ENCODE measurements around the gene OR51F1. TPM values are rescaled to one million over a fixed set of nuclear protein-coding genes. Genes with fewer than 3 reads are reported as not detected.
A peak's percentile ranks its signal among the peaks of the same experiment; 100 is the strongest.
"Not testable (repeated sequence)": the region's sequence is repeated elsewhere in the genome, so short reads cannot be mapped to it uniquely, and the experiment has no call there.

OR51F1 gene
- total RNA-seq = 1 to 10 TPM in 2 of 8 experiments, under 1 TPM in 1, not detected in 5; 0.61 to 1.7 (median 1.1) TPM

DNA sequence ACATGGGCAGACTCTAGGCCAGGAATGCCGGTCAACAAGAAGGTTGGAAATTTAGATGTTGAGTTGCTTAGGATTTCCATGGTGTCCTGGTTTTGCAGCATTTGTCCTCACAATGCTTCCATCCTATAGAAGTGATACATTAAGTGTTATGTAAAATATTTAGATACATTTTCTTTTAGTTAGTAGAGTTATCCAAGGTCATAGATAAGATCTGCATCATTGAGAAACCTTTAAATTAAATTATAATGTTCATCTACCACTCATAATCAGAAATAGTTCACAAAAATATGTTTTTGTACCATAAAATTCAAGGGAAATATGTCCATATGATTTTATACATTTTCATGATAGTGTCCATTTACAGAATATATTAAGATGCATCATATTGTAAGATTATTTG is at the start of gene OR51F1:
TSS of gene OR51F1 (minus strand) at position 101 of the 400 bp plus-strand sequence. CDS start at position 101, 0 bp downstream.
- 20 to 100% (median 100%) methylated on average over 1 of the region's 1 CpG; no CpG with 5 or more reads in 3 of the 10 experiments for WGBS, 10 experiments
- Histone ChIP-seq H3K4me1 (replicated peaks in 1 of 2) (no peaks in the 10 kb centered on the region), H3K27ac (no peak within 1 kb of the TSS), H3K4me3 (no peak within 1 kb of the TSS)
- ATAC-seq (replicated peaks in 6 of 8) = no peak
- in situ Hi-C loops (cut with MboI; ENCODE audit: low pct_unique_long_range_greater_than_20kb in 2 of 9, low sequenced_read_pairs in 9 of 9, unreplicated experiment in 9 of 9) = no loop called here

DNA sequence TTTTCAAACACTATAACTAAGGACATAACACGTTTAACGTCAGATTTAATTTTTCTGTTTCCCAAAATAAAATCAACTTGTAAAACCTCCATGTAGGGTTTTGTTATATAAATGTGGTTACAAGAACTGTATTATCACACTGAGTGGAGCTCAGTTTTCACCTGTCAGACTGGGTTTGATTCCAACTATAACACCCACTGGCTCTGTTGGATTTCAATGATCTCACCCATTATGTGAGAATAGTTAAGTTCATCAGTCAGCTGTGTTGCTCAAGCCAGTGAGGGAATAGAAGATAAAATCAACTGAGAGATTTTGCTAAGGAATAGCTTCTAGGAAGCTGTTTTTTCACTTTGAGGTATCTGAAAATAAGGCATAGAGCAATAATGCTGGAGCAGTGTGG is 39.5 kb upstream of the OR51F1 start:
- ATAC-seq (replicated peaks in 6 of 8) = no peak
- H3K4me3 ChIP-seq = no peak overlapping the region
- in situ Hi-C loops (cut with MboI; ENCODE audit: low pct_unique_long_range_greater_than_20kb in 2 of 9, low sequenced_read_pairs in 9 of 9, unreplicated experiment in 9 of 9) = loop anchor here in 1 of 9 experiments (25.0 kb wide), 1 partner anchor 97 kb away; the partner anchor contains the start of gene MMP26
- no peak overlapping the region for H3K27ac ChIP-seq
- WGBS, 10 experiments = 20 to 100% (median 80%) methylated on average over 1 to 2 of the region's 2 CpGs; no CpG with 5 or more reads in 1 of the 10 experiments
- H3K4me1 ChIP-seq (replicated peaks in 1 of 2) = no peaks in the 10 kb centered on the region

GRCh38 chr11:4808476-4808875 is 38.7 kb upstream of the OR51F1 start:
- no peak for ATAC-seq (replicated peaks in 6 of 8)
- 0 to 80% (median 29%) methylated on average over 1 of the region's 1 CpG; no CpG with 5 or more reads in 5 of the 10 experiments for WGBS, 10 experiments
- no peak overlapping the region for H3K4me3 ChIP-seq
- in situ Hi-C loops (cut with MboI; ENCODE audit: low pct_unique_long_range_greater_than_20kb in 2 of 9, low sequenced_read_pairs in 9 of 9, unreplicated experiment in 9 of 9) = loop anchor here in 1 of 9 experiments (25.0 kb wide), 1 partner anchor 96 kb away; the partner anchor contains the start of gene MMP26
- H3K27ac ChIP-seq = no peak overlapping the region
- no peaks in the 10 kb centered on the region for H3K4me1 ChIP-seq (replicated peaks in 1 of 2)

DNA sequence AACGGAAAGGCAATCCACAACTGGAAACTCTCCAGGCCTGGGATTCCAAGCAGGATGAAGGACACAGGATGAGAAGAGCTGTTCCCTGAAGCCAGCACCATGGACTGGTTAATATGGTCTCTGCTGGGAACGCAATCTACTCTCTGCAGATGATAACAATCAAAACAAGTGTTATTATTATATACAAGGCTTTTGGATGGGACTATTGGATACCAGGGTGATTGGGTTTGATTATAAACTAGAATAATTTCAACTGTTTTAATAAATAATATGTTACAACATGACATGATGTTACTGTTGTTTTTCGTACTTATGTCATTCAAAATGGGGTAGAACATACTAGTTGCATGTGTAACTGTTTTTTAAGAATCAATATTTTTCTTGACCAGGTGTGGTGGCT is 34.5 kb upstream of the OR51F1 start, which contains the start of gene OR52R1:
TSS of gene OR52R1 (minus strand) at position 101 of the 400 bp plus-strand sequence. CDS start at position 101, 0 bp downstream.
- ATAC-seq (replicated peaks in 6 of 8) = no peak
- H3K4me1 ChIP-seq (replicated peaks in 1 of 2) = no peaks in the 10 kb centered on the region
- in situ Hi-C loops (cut with MboI; ENCODE audit: low pct_unique_long_range_greater_than_20kb in 2 of 9, low sequenced_read_pairs in 9 of 9, unreplicated experiment in 9 of 9) = loop anchor here in 1 of 9 experiments (25.0 kb wide), 1 partner anchor 92 kb away; the partner anchor contains the start of gene MMP26

GRCh38 chr11:4801316-4801715 is 31.6 kb upstream of the OR51F1 start:
- in situ Hi-C loops (cut with MboI; ENCODE audit: low pct_unique_long_range_greater_than_20kb in 2 of 9, low sequenced_read_pairs in 9 of 9, unreplicated experiment in 9 of 9) = loop anchor here in 1 of 9 experiments (25.0 kb wide), 1 partner anchor 89 kb away; the partner anchor contains the start of gene MMP26
- not testable (repeated sequence) for H3K27ac ChIP-seq; ATAC-seq (replicated peaks in 6 of 8); H3K4me3 ChIP-seq; H3K4me1 ChIP-seq (replicated peaks in 1 of 2)
- WGBS, 10 experiments = 0 to 100% (median 75%) methylated on average over 1 to 4 of the region's 5 CpGs; no CpG with 5 or more reads in 3 of the 10 experiments

More for the DNA sequence above, 34.5 kb upstream of the OR51F1 start, which contains the start of gene OR52R1:
- no peak within 1 kb of the TSS for H3K4me3 ChIP-seq
- no peak within 1 kb of the TSS for H3K27ac ChIP-seq
- 0 to 93% (median 76%) methylated on average over 1 to 3 of the region's 3 CpGs; no CpG with 5 or more reads in 2 of the 10 experiments for WGBS, 10 experiments

GRCh38 chr11:4798427-4799183 is 28.9 kb upstream of the OR51F1 start:
- no peaks in the 10 kb centered on the region for H3K4me1 ChIP-seq (replicated peaks in 1 of 2)
- whole genome bisulfite sequencing, 10 experiments = 12 to 86% (median 61%) methylated on average over 1 to 6 of the region's 6 CpGs
- no peak overlapping the region for H3K4me3 ChIP-seq
- no peak overlapping the region for H3K27ac ChIP-seq
- in situ Hi-C loops (cut with MboI; ENCODE audit: low pct_unique_long_range_greater_than_20kb in 2 of 9, low sequenced_read_pairs in 9 of 9, unreplicated experiment in 9 of 9) = no loop called here
- no peak for ATAC-seq (replicated peaks in 6 of 8)

DNA sequence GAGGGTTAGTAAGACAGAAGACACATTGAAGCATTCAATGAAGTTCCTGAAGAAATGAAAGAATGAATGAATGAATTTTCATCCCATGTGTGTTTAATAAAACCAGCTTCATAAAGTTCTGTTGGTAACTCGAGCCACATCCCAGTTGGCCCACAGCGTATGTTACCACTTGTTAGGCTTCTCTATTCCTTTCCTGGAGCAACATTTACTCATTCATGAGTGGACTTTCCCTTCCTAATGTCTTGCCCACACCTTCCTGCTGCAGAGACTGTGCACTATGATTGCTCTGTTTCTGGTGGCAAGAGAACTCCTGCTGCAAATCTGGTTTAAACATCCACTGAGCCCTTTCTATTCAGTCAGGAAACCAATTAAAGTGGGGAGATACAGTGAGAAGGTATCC is 27.5 kb upstream of the OR51F1 start:
- peak in 2 of 8 experiments; percentile 80 to 89 for ATAC-seq (replicated peaks in 6 of 8)
- H3K4me3 ChIP-seq = no peak overlapping the region
- H3K4me1 ChIP-seq (replicated peaks in 1 of 2) = no peaks in the 10 kb centered on the region
- WGBS, 10 experiments = 0 to 82% (median 40%) methylated on average over 1 to 2 of the region's 2 CpGs; no CpG with 5 or more reads in 2 of the 10 experiments
- no peak overlapping the region for H3K27ac ChIP-seq
- in situ Hi-C loops (cut with MboI; ENCODE audit: low pct_unique_long_range_greater_than_20kb in 2 of 9, low sequenced_read_pairs in 9 of 9, unreplicated experiment in 9 of 9) = no loop called here

GRCh38 chr11:4782454-4782853 is 12.7 kb upstream of the OR51F1 start:
- Histone ChIP-seq H3K27ac (no peak overlapping the region), H3K4me1 (replicated peaks in 1 of 2) (no peaks in the 10 kb centered on the region), H3K4me3 (no peak overlapping the region)
- peak in 3 of 8 experiments; percentile 66 to 93 (median 69) for ATAC-seq (replicated peaks in 6 of 8)
- in situ Hi-C loops (cut with MboI; ENCODE audit: low pct_unique_long_range_greater_than_20kb in 2 of 9, low sequenced_read_pairs in 9 of 9, unreplicated experiment in 9 of 9) = no loop called here
- whole genome bisulfite sequencing, 10 experiments = 0 to 33% (median 15%) methylated on average over 1 of the region's 1 CpG; no CpG with 5 or more reads in 4 of the 10 experiments

DNA sequence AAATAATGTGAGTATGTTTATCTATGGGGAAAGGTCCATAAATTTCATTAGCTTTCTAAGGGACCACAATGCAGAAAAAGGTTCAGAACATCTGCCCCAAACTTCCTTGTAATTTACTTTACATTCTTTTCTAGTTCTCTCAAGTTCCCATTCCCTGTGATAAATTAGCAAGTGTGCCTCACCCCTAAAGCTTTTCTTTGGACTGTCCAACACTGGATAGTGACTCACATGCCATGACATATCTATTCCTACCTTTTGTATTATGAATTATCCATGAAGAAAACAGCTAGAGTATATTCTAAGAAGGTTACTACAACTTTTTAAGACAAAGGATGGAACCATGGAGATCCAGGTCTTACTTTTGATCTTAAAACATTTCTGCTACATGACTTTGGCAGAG is 1.6 kb downstream of the OR51F1 start:
- peak in 2 of 8 experiments; percentile 70 to 82 for ATAC-seq (replicated peaks in 6 of 8)
- Histone ChIP-seq H3K4me3 (no peak overlapping the region), H3K27ac (no peak overlapping the region), H3K4me1 (replicated peaks in 1 of 2) (no peaks in the 10 kb centered on the region)
- in situ Hi-C loops (cut with MboI; ENCODE audit: low pct_unique_long_range_greater_than_20kb in 2 of 9, low sequenced_read_pairs in 9 of 9, unreplicated experiment in 9 of 9) = no loop called here

DNA sequence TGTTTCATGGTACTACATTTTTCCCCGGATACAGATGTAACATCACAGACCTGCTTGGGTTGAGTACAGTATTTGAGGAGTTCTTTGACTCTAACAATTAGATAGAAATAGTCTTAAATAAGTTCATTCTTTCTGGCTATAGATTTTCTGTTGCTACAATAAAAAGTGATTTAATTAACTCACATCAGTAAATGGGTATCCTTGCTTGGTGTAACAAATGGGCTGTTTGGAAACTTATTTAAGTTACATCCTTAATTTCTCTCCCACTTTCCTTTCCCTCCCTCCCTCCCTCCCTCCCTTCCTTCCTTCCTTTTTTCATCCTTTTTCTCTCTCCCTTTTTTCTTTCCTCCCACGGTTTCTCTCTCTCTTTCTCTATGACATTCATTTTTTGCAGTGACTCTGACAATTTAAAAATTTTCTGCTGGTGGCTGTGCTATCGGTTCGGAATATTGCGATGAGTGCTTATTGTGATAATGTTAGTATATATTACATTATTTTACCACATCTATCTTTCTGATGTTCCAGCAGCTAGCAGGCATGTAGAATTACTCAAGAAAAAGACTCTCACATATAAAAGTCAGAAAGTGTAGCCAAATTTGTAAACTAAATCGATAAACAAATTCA is 3.2 kb downstream of the OR51F1 start:
- H3K27ac ChIP-seq = no peak overlapping the region
- 48 to 93% (median 72%) methylated on average over 1 to 6 of the region's 6 CpGs for WGBS, 10 experiments
- in situ Hi-C loops (cut with MboI; ENCODE audit: low pct_unique_long_range_greater_than_20kb in 2 of 9, low sequenced_read_pairs in 9 of 9, unreplicated experiment in 9 of 9) = no loop called here
- ATAC-seq (replicated peaks in 6 of 8) = no peak
- H3K4me1 ChIP-seq (replicated peaks in 1 of 2) = no peaks in the 10 kb centered on the region
- no peak overlapping the region for H3K4me3 ChIP-seq

- ATAC-seq (replicated peaks in 6 of 8) = no peak
- Histone ChIP-seq H3K27ac (no peak overlapping the region), H3K4me3 (no peak overlapping the region), H3K4me1 (replicated peaks in 1 of 2) (no peaks in the 10 kb centered on the region)
- 13 to 100% (median 75%) methylated on average over 1 to 2 of the region's 2 CpGs; no CpG with 5 or more reads in 1 of the 10 experiments for WGBS, 10 experiments
- in situ Hi-C loops (cut with MboI; ENCODE audit: low pct_unique_long_range_greater_than_20kb in 2 of 9, low sequenced_read_pairs in 9 of 9, unreplicated experiment in 9 of 9) = no loop called here
These were observed 6.6 kb downstream of the OR51F1 start for GRCh38 chr11:4763096-4763495.

DNA sequence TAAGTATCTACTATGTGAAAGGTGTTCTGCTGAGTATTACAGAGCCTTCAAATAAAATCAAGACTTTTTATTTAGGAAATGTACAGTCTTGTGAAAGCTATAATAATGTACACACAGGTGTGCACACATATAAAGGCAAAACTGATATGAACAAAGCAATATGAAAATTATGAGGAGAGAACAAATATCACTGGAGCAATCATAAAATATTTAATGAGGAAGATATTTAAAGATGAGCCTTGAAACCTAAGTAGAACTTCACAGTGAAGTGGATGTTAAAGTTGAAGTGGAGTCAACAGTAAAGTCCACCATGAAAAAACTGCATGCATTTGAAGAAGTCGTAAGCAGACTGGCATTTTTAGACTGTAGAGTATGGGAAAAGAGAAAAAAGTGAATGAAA is 18.5 kb downstream of the OR51F1 start:
- no peak for ATAC-seq (replicated peaks in 6 of 8)
- H3K27ac ChIP-seq = no peak overlapping the region
- no peak overlapping the region for H3K4me3 ChIP-seq
- no peaks in the 10 kb centered on the region for H3K4me1 ChIP-seq (replicated peaks in 1 of 2)
- WGBS, 10 experiments = 0 to 100% (median 61%) methylated on average over 1 of the region's 1 CpG; no CpG with 5 or more reads in 1 of the 10 experiments
- in situ Hi-C loops (cut with MboI; ENCODE audit: low pct_unique_long_range_greater_than_20kb in 2 of 9, low sequenced_read_pairs in 9 of 9, unreplicated experiment in 9 of 9) = no loop called here

- no peaks in the 10 kb centered on the region for H3K4me1 ChIP-seq (replicated peaks in 1 of 2)
- H3K27ac ChIP-seq = no peak overlapping the region
- peak in 1 of 8 experiments; percentile 55 for ATAC-seq (replicated peaks in 6 of 8)
- 9 to 93% (median 74%) methylated on average over 2 to 6 of the region's 6 CpGs for WGBS, 10 experiments
- H3K4me3 ChIP-seq = no peak overlapping the region
- in situ Hi-C loops (cut with MboI; ENCODE audit: low pct_unique_long_range_greater_than_20kb in 2 of 9, low sequenced_read_pairs in 9 of 9, unreplicated experiment in 9 of 9) = no loop called here
These were observed 21.3 kb downstream of the OR51F1 start for GRCh38 chr11:4748438-4748837.

Measured in motor neuron (in vitro differentiated cells).